Endothelial cell of hepatic sinusoid (primary cell): ENCODE data around the gene CACNG1.

Experiments
- in situ Hi-C: cut with HindIII; loops from 2 replicates; pipeline ENCODE4 v1.10.0; 2017; ENCODE audit warnings: low sequenced_read_pairs

Gene CACNG1

GRCh38 chr17:67044016-67044772 lies at the start of gene CACNG1:
CACNG1 (plus strand) TSS chr17:67044554; CDS start chr17:67044661, 107 bp downstream.
- in situ Hi-C loops = no loop called here

GRCh38 chr17:66994930-66995535 lies 49.3 kb upstream of the CACNG1 start:
- in situ Hi-C loops = no loop called here

- in situ Hi-C loops = no loop called here
Measured at GRCh38 chr17:66995944-66996343, 48.4 kb upstream of the CACNG1 start.

GRCh38 chr17:66996926-66997325 lies 47.4 kb upstream of the CACNG1 start:
- in situ Hi-C loops = no loop called here

- in situ Hi-C loops = no loop called here
Measured at GRCh38 chr17:67003231-67003630, 41.1 kb upstream of the CACNG1 start.

- in situ Hi-C loops = no loop called here
Measured at GRCh38 chr17:67004181-67004580, 40.2 kb upstream of the CACNG1 start.

GRCh38 chr17:67007266-67007665 lies 37.1 kb upstream of the CACNG1 start:
- in situ Hi-C loops = no loop called here

- in situ Hi-C loops = no loop called here
Measured at GRCh38 chr17:67008101-67008500, 36.3 kb upstream of the CACNG1 start.

- in situ Hi-C loops = no loop called here
Measured at GRCh38 chr17:67011527-67012175, 32.7 kb upstream of the CACNG1 start.

- in situ Hi-C loops = no loop called here
Measured at GRCh38 chr17:67013891-67014290, 30.5 kb upstream of the CACNG1 start.

GRCh38 chr17:67015001-67015400 lies 29.4 kb upstream of the CACNG1 start:
- in situ Hi-C loops = no loop called here

GRCh38 chr17:67016039-67016762 lies 28.2 kb upstream of the CACNG1 start:
- in situ Hi-C loops = no loop called here

GRCh38 chr17:67017910-67018309 lies 26.4 kb upstream of the CACNG1 start:
- in situ Hi-C loops = no loop called here

GRCh38 chr17:67018471-67019434 lies 25.6 kb upstream of the CACNG1 start:
- in situ Hi-C loops = no loop called here

GRCh38 chr17:67019809-67020208 lies 24.5 kb upstream of the CACNG1 start:
- in situ Hi-C loops = no loop called here

- in situ Hi-C loops = no loop called here
Measured at GRCh38 chr17:67020293-67020766, 24.0 kb upstream of the CACNG1 start.

- in situ Hi-C loops = no loop called here
Measured at GRCh38 chr17:67021196-67021595, 23.2 kb upstream of the CACNG1 start.

- in situ Hi-C loops = no loop called here
Measured at GRCh38 chr17:67021743-67022450, 22.5 kb upstream of the CACNG1 start.

- in situ Hi-C loops = no loop called here
Measured at GRCh38 chr17:67022451-67022810, 21.9 kb upstream of the CACNG1 start.

- in situ Hi-C loops = no loop called here
Measured at GRCh38 chr17:67024736-67025135, 19.6 kb upstream of the CACNG1 start.
